ENCODE data around the gene SYNE1. TPM values are rescaled to one million over a fixed set of nuclear protein-coding genes. Genes with fewer than 3 reads are reported as not detected.

Gene SYNE1
- total and polyA plus RNA-seq, 7 donors, result 7.2 to 203 (median 86.4) TPM

- WGBS, 2 donors, result 80 to 86% methylated on average over 7 of the region's 7 CpGs
- no peak for TF ChIP-seq EP300 (IDR thresholded peaks at IDR 0.05)
- no peak for TF ChIP-seq POLR2AphosphoS5 (IDR thresholded peaks at IDR 0.05)
- TF ChIP-seq, protein P1, sequence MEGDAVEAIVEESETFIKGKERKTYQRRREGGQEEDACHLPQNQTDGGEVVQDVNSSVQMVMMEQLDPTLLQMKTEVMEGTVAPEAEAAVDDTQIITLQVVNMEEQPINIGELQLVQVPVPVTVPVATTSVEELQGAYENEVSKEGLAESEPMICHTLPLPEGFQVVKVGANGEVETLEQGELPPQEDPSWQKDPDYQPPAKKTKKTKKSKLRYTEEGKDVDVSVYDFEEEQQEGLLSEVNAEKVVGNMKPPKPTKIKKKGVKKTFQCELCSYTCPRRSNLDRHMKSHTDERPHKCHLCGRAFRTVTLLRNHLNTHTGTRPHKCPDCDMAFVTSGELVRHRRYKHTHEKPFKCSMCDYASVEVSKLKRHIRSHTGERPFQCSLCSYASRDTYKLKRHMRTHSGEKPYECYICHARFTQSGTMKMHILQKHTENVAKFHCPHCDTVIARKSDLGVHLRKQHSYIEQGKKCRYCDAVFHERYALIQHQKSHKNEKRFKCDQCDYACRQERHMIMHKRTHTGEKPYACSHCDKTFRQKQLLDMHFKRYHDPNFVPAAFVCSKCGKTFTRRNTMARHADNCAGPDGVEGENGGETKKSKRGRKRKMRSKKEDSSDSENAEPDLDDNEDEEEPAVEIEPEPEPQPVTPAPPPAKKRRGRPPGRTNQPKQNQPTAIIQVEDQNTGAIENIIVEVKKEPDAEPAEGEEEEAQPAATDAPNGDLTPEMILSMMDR (IDR thresholded peaks at IDR 0.05), result no peak
- TF ChIP-seq POLR2A (IDR thresholded peaks at IDR 0.05), result no peak
- H3K4me1 ChIP-seq, result peaks cover 0 to 9% (median 3%) of the 10 kb centered on the region in 4 donors
- peak overlapping the region in 3 of 4 donors; percentile 36 to 67 (median 38) for H3K27ac ChIP-seq
- intact Hi-C loops (cut with DNase I), result loop anchor here (5.0 kb wide), 1 partner anchor 52 kb away; no protein-coding TSS in a partner anchor
- no peaks in the 10 kb centered on the region for H3K27me3 ChIP-seq
- H3K36me3 ChIP-seq, result peaks cover 17 to 76% (median 38%) of the 10 kb centered on the region in 4 donors
- DNase-seq, result no peak
- peaks cover 3 to 9% (median 6%) of the 10 kb centered on the region in 4 donors for H3K9me3 ChIP-seq
- H3K4me3 ChIP-seq, result no peak overlapping the region
Measured at GRCh38 chr6:152225241-152225934, 411.8 kb downstream of the SYNE1 start.

DNA sequence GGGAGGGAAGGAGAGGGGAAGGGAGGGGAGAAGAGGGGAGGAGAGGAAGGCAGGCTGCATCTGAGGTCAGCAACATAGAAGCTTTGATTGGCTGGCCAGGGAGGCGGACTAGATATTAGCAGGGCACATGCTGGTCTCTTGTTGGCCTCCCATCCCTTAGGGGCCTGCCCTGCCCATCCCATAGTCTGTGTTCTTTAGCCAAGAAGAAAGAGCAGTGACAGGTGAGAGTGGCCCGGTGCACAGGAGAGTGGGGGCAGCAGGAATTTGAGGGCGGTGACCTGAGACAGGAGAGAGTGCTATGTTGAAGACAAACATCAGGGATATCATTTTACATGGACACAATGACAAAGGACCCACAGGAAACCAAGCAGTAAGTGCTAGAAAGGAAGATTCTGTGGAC is 413.5 kb downstream of the SYNE1 start:
- intact Hi-C loops (cut with DNase I), result no loop called here
- Histone ChIP-seq H3K9me3 (peaks cover 3 to 9% (median 6%) of the 10 kb centered on the region in 4 donors), H3K4me3 (no peak overlapping the region), H3K4me1 (peaks cover 0 to 9% (median 3%) of the 10 kb centered on the region in 4 donors), H3K27me3 (no peaks in the 10 kb centered on the region), H3K36me3 (peaks cover 22 to 76% (median 40%) of the 10 kb centered on the region in 4 donors), H3K27ac (no peak overlapping the region)
- TF ChIP-seq EP300 (IDR thresholded peaks at IDR 0.05) (no peak), POLR2AphosphoS5 (IDR thresholded peaks at IDR 0.05) (no peak), POLR2A (IDR thresholded peaks at IDR 0.05) (no peak)
- TF ChIP-seq, protein P1 (IDR thresholded peaks at IDR 0.05), result no peak
- WGBS, 2 donors, result 79 to 92% methylated on average over 3 of the region's 3 CpGs
- no peak for DNase-seq

DNA sequence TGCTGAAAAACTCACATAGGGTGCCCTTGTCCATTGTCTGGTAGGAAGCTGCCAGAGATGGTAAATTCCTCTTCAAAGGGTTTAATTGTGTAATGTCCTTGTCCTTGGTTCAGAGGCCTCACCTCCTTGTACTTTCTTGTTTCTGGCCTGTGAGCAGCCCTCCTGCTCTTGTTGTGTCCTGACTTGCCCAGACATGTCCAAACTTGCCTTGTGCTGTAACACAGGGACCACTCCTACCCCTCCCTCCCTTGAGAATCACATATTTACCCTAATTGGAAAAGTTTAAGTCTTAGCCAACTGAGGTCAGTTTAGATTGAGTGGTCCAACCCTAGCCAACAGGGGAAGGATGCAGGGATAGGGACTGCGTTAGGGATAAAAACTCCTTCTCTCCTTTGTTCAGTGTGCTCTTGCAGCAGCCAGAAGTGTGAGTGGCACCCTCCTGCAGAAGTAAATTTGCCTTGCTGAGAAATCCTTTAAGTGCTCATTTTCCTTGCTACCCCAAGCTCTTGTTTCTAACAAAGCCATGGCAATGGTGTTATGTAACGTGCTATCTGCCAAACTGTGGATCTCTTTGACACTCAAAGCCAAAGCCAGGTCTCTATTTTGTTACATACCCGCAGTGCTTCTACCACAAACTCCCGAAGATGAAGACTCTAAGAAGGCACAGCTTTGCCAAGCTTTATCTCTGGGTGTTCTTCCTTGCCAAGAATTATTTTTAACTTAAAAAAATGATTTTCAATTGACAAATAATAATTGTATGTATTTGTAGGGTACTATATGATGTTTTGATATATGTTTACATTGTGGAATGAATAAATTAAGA is 415.1 kb downstream of the SYNE1 start:
- peaks cover 22 to 85% (median 45%) of the 10 kb centered on the region in 4 donors for H3K36me3 ChIP-seq
- peaks cover 3 to 9% (median 6%) of the 10 kb centered on the region in 4 donors for H3K9me3 ChIP-seq
- WGBS, 2 donors, result 86 to 97% methylated on average over 4 of the region's 4 CpGs
- TF ChIP-seq, protein P1 (IDR thresholded peaks at IDR 0.05), result no peak
- TF ChIP-seq POLR2AphosphoS5 (IDR thresholded peaks at IDR 0.05) (no peak), EP300 (IDR thresholded peaks at IDR 0.05) (no peak), POLR2A (IDR thresholded peaks at IDR 0.05) (no peak)
- no peak for DNase-seq
- intact Hi-C loops (cut with DNase I), result no loop called here
- no peak overlapping the region for H3K4me3 ChIP-seq
- no peaks in the 10 kb centered on the region for H3K27me3 ChIP-seq
- H3K27ac ChIP-seq, result no peak overlapping the region
- peaks cover 0 to 6% (median 3%) of the 10 kb centered on the region in 4 donors for H3K4me1 ChIP-seq

GRCh38 chr6:152220786-152221185 is 416.4 kb downstream of the SYNE1 start:
- Histone ChIP-seq H3K4me3 (no peak overlapping the region), H3K4me1 (peaks cover 0 to 5% (median 2%) of the 10 kb centered on the region in 4 donors), H3K9me3 (peaks cover 3 to 9% (median 6%) of the 10 kb centered on the region in 4 donors), H3K36me3 (peaks cover 28 to 96% (median 53%) of the 10 kb centered on the region in 4 donors), H3K27ac (no peak overlapping the region), H3K27me3 (no peaks in the 10 kb centered on the region)
- TF ChIP-seq, protein P1 (IDR thresholded peaks at IDR 0.05), result no peak
- TF ChIP-seq POLR2AphosphoS5 (IDR thresholded peaks at IDR 0.05) (no peak), EP300 (IDR thresholded peaks at IDR 0.05) (no peak), POLR2A (IDR thresholded peaks at IDR 0.05) (no peak)
- DNase-seq, result no peak
- intact Hi-C loops (cut with DNase I), result no loop called here
- 77 to 82% methylated on average over 4 of the region's 4 CpGs for WGBS, 2 donors

Measured in sigmoid colon (tissue), 7 donors.